ENCODE data around the gene ALK.

Gene ALK

DNA sequence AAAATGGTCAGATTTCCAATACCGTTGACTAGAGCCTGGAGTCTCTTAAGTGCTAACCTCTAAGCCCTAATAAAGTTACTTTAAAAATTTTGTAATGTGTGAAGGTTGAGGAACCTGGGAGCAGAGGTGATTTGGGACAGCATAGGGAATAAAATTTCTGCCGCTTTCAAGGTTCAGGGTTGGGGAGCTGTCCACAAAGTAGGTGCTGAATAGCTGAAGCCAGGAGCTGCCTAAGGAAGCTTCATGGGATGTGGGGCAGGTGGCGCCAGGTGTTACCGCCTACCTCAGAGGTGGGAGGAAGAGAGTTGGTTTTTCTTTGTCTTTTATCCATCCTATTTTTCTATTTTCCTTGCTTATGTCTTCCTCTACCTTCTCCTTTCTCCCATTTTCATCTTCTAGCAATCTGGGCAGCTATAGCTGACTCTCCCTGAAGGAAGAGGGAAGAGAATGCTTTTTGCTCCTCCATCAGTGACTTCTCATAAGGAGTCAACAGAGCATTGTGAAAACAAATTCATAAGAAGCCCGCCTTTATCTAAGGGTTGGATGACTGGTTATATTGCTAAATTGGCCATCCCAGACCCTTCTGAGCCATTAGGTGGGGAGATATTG is 627.5 kb downstream of the ALK start:
- TF ChIP-seq CTCF (IDR thresholded peaks at IDR 0.05; ENCODE audit: control insufficient read depth, extremely low read depth, insufficient read depth) = peak; percentile 34
- peak; percentile 11 for DNase-seq (ENCODE audit: low read depth)
- no peak overlapping the region for H3K4me3 ChIP-seq (ENCODE audit: low read depth, low read length)

- no peak for TF ChIP-seq CTCF (IDR thresholded peaks at IDR 0.05; ENCODE audit: control insufficient read depth, extremely low read depth, insufficient read depth)
- DNase-seq (ENCODE audit: low read depth) = no peak
- H3K4me3 ChIP-seq (ENCODE audit: low read depth, low read length) = no peak overlapping the region
These were observed 630.9 kb downstream of the ALK start for GRCh38 chr2:29290293-29291047.

GRCh38 chr2:29284671-29285070 is 636.7 kb downstream of the ALK start:
- H3K4me3 ChIP-seq (ENCODE audit: low read depth, low read length) = no peak overlapping the region
- DNase-seq (ENCODE audit: low read depth) = no peak
- TF ChIP-seq CTCF (IDR thresholded peaks at IDR 0.05; ENCODE audit: control insufficient read depth, extremely low read depth, insufficient read depth) = no peak

DNA sequence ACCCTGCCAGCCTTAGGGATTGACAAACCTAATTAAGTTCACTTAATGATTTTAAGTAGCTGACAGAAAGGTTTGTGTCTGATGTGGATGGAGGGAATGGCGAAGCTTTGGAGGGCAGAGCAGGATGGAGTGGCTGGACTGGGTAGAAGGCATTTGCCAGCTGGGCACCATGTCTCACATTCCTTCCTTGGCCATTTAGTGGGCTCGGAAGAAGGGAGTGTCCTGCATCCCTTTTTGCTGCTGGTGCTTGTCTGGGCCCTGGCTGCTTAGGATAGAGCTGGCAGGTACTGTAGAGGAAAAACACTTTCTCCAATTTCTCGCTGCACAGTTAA is 639.5 kb downstream of the ALK start:
- H3K4me3 ChIP-seq (ENCODE audit: low read depth, low read length) = no peak overlapping the region
- TF ChIP-seq CTCF (IDR thresholded peaks at IDR 0.05; ENCODE audit: control insufficient read depth, extremely low read depth, insufficient read depth) = no peak
- no peak for DNase-seq (ENCODE audit: low read depth)

DNA sequence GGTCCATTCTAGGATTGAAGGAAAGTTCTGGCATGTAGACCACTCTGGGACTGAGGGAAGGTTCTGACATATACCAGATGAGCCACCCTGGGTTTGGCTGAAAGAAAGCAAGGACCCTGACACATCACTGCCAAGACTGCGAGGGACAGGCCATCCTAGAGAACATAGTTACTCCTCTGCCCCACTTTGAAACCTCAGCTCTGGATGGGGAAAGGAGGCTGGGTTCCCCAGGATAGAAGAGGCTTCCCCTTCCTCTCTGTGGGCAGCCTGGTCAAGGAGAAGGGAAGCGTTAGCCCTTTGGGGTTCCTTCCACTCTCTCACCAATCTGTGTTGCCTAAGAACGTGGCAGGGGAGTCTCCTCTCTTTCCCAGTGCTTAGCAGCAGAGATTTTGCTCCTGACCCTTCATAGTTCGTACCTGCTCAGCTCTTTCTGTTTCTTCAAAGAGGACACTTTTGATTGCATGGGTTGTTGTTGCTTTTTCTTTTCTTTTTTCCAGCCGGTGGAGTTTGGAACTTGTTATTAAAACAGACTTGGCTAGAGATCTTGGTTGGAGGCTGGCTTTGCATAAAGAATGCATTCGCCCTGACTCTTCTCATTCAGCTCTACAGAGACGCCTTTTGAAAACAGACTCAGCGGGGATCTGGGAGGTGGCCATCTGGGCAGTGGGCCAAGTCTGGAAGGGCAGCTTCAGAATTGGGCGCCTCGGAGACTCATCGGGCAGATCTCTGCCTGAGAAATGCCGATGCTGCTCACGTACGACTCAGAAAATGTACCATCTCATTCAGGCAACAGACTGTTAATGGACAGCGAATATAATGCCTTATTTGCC is 640.1 kb downstream of the ALK start:
- H3K4me3 ChIP-seq (ENCODE audit: low read depth, low read length) = no peak overlapping the region; the same call in 1 of the 2 replicates
- TF ChIP-seq CTCF (IDR thresholded peaks at IDR 0.05; ENCODE audit: control insufficient read depth, extremely low read depth, insufficient read depth) = no peak
- peak; percentile 50 for DNase-seq (ENCODE audit: low read depth)

- H3K4me3 ChIP-seq (ENCODE audit: low read depth, low read length) = no peak overlapping the region
- no peak for TF ChIP-seq CTCF (IDR thresholded peaks at IDR 0.05; ENCODE audit: control insufficient read depth, extremely low read depth, insufficient read depth)
- DNase-seq (ENCODE audit: low read depth) = no peak
These were observed 642.4 kb downstream of the ALK start for GRCh38 chr2:29278966-29279365.
